GM12878 (cell line): ENCODE results near the gene NDUFA11. TPM values are rescaled to one million over a fixed set of nuclear protein-coding genes. Genes with fewer than 3 reads are reported as not detected.

ENCODE experiments used
- ATAC-seq: fragments of 200-7000 bp; cut with Tn5 transposase; 3 replicates; pipeline ENCODE4 v1.9.1; 2020; ENCODE audit warnings: mild to moderate bottlenecking, moderate library complexity
- BruUV-seq: library from RNA; stranded (reverse); fragments of 400-500 nt; replicated peaks from 2 replicates; lab custom pipeline; 2021; lab: Mats Ljungman, UMichigan
- CTCF ChIA-PET: fragments of 300-600 bp; sonication (Branson Sonifier 250); formaldehyde crosslinking; extraction: SDS; loops from one replicate; lab custom pipeline; 2021; ENCODE audit warnings: inconsistent platforms; lab: Yijun Ruan, JAX
- POLR2A ChIA-PET: fragments of 350-600 bp; formaldehyde crosslinking; extraction: SDS; loops from one replicate; lab custom pipeline; 2021; ENCODE audit warnings: inconsistent platforms; lab: Charles Lee
- RAD21 ChIA-PET: fragments of 300-600 bp; sonication (Branson Sonifier 250); formaldehyde crosslinking; loops from one replicate; lab custom pipeline; 2023; ENCODE audit warnings: antibody characterized with exemption; ENCODE audit not compliant: unreplicated experiment; lab: Charles Lee
- SMC1A ChIA-PET: fragments of 300-600 bp; sonication (Branson Sonifier 250); formaldehyde crosslinking; loops from one replicate; lab custom pipeline; 2023; ENCODE audit not compliant: unreplicated experiment, uncharacterized antibody; lab: Charles Lee
- DNase-seq: peaks from one replicate; pipeline ENCODE4 v3.0.0-alpha.2; 2011; ENCODE audit warnings: low read depth, low spot score
- FAIRE-seq: peaks from 3 replicates; lab custom pipeline; 2011; peaks lifted over from hg19 to GRCh38; lab: Jason Lieb, UNC
- H2AFZ ChIP-seq: 2 replicates; pipeline ENCODE4 v1.6.0; 2011; ENCODE audit warnings: low read depth, low read length, control low read depth; ENCODE audit not compliant: control insufficient read depth
- H3K27ac ChIP-seq: 2 replicates; pipeline ENCODE4 v1.5.1; 2011; ENCODE audit warnings: control low read depth; ENCODE audit not compliant: control insufficient read depth, insufficient read depth
- H3K27me3 ChIP-seq, 2 experiments: replicated peaks in 1 of 2; 2 replicates each; pipeline versions ENCODE4 v1.6.0 to v1.6.1; 2011; ENCODE audit warnings: low read length in 1 of 2; ENCODE audit not compliant: control insufficient read depth in 2 of 2, insufficient read depth in 2 of 2
- H3K36me3 ChIP-seq, 2 experiments: 2 replicates each; pipeline ENCODE4 v1.5.1; 2011; ENCODE audit warnings: low read length in 1 of 2; ENCODE audit not compliant: control insufficient read depth in 2 of 2, insufficient read depth in 2 of 2
- H3K4me1 ChIP-seq: 2 replicates; pipeline ENCODE4 v1.6.1; 2011; ENCODE audit warnings: mild to moderate bottlenecking, low read length, moderate library complexity, mixed read lengths; ENCODE audit not compliant: control insufficient read depth, insufficient read depth
- H3K4me2 ChIP-seq: 2 replicates; pipeline ENCODE4 v1.6.0; 2011; ENCODE audit warnings: control low read depth; ENCODE audit not compliant: control insufficient read depth, insufficient read depth
- H3K4me3 ChIP-seq: fragments of 200-600 bp; sonication (generic); 2 replicates; pipeline ENCODE4 v1.5.1; 2016
- H3K79me2 ChIP-seq: 2 replicates; pipeline ENCODE4 v1.6.0; 2011; ENCODE audit warnings: low read length; ENCODE audit not compliant: control insufficient read depth, insufficient read depth
- H3K9ac ChIP-seq: 2 replicates; pipeline ENCODE4 v1.8.0; 2011; ENCODE audit warnings: low read length, control low read depth, mixed read lengths; ENCODE audit not compliant: control insufficient read depth, insufficient read depth
- H3K9me3 ChIP-seq: replicated peaks from 3 replicates; pipeline ENCODE4 v1.5.1; 2011; ENCODE audit warnings: mild to moderate bottlenecking, low read length; ENCODE audit not compliant: control insufficient read depth, insufficient read depth
- H4K20me1 ChIP-seq: 2 replicates; pipeline ENCODE4 v1.6.0; 2011; ENCODE audit not compliant: control insufficient read depth, insufficient read depth
- BCL11A ChIP-seq: IDR thresholded peaks from 2 replicates; pipeline ENCODE4 v1.6.1; 2011; ENCODE audit warnings: low read depth, low read length
- BMI1 ChIP-seq: fragments of 450-650 bp; IDR thresholded peaks from 2 replicates; pipeline ENCODE4 v1.6.1; 2016; ENCODE audit warnings: mild to moderate bottlenecking, moderate library complexity, borderline replicate concordance
- CEBPB ChIP-seq, 2 experiments: fragments of 150-350 bp in 1 of 2; IDR thresholded peaks; 2 replicates each; pipeline ENCODE4 v1.6.1; 2012 to 2014; ENCODE audit warnings: low read depth in 2 of 2, low read length in 2 of 2, borderline replicate concordance in 1 of 2, inconsistent platforms in 1 of 2
- HDAC6 ChIP-seq: fragments of 200-600 bp; sonication (generic); IDR thresholded peaks from one replicate; pipeline ENCODE4 v1.8.0; 2017; ENCODE audit warnings: antibody characterized with exemption; ENCODE audit not compliant: unreplicated experiment
- MEF2A ChIP-seq: IDR thresholded peaks from 2 replicates; pipeline ENCODE4 v1.6.1; 2011; ENCODE audit warnings: low read depth, mild to moderate bottlenecking, low read length, moderate library complexity; ENCODE audit not compliant: insufficient read depth
- MYB ChIP-seq: fragments of 150-350 bp; IDR thresholded peaks from 2 replicates; pipeline ENCODE4 v1.6.1; 2014; ENCODE audit warnings: mild to moderate bottlenecking, low read depth, low read length, borderline replicate concordance
- NFIC ChIP-seq: IDR thresholded peaks from 2 replicates; pipeline ENCODE4 v1.6.1; 2012; ENCODE audit warnings: low read depth, mild to moderate bottlenecking, inconsistent platforms, low read length, moderate library complexity
- NFYB ChIP-seq: IDR thresholded peaks from 2 replicates; pipeline ENCODE4 v1.6.1; 2011; ENCODE audit warnings: low read depth, mild to moderate bottlenecking, low read length, improper control_type of control experiment, moderate library complexity; ENCODE audit not compliant: insufficient read depth
- RBBP5 ChIP-seq: fragments of 200-600 bp; sonication (generic); conservative IDR thresholded peaks from 2 replicates; pipeline ENCODE4 v1.6.1; 2016
- RCOR1 ChIP-seq: conservative IDR thresholded peaks from 2 replicates; pipeline ENCODE4 v1.6.1; 2012; ENCODE audit warnings: low read depth, low read length, improper control_type of control experiment
- RELA ChIP-seq: fragments of 450-650 bp; IDR thresholded peaks from 2 replicates; pipeline ENCODE4 v1.8.0; 2014; ENCODE audit warnings: borderline replicate concordance; ENCODE audit not compliant: partially characterized antibody
- SPI1 ChIP-seq: IDR thresholded peaks from 2 replicates; pipeline ENCODE4 v1.6.1; 2011; ENCODE audit warnings: low read depth, mild to moderate bottlenecking, low read length, moderate library complexity, borderline replicate concordance; ENCODE audit not compliant: insufficient read depth
- ZBED1 ChIP-seq: IDR thresholded peaks from 2 replicates; pipeline ENCODE4 v1.6.1; 2016; ENCODE audit warnings: borderline replicate concordance
- ZNF622 ChIP-seq: fragments of 450-650 bp; IDR thresholded peaks from 2 replicates; pipeline ENCODE4 v1.6.1; 2017; ENCODE audit warnings: mild to moderate bottlenecking, inconsistent platforms
- WGBS: methylation state at CpG from one replicate; pipeline ENCODE4 v1.1.6; 2016; ENCODE audit warnings: low lambda C conversion rate; ENCODE audit not compliant: insufficient replicate concordance, insufficient coverage; ENCODE audit errors: missing lambda C conversion rate; 5-methylcytosine and 5-hydroxymethylcytosine counted together
- in situ Hi-C: fragments of 300-500 bp; cut with MboI; formaldehyde crosslinking; loops from 9 replicates; pipeline ENCODE4 v1.14.3; 2018; ENCODE audit warnings: mixed read lengths
- intact Hi-C: fragments of 100-400 bp; cut with micrococcal nuclease; formaldehyde crosslinking; loops from one replicate; pipeline ENCODE4 v1.14.2; 2022; ENCODE audit not compliant: unreplicated experiment
- polyA plus RNA-seq, 11 experiments: library from polyadenylated mRNA; depleted of rRNA in 4 of 11; unstranded in 6 of 11; stranded (reverse) in 5 of 11; fragments of >200 nt; fragmentation: Nextera tagmentation in 4 of 11; fragmentation: Illumina TruSeq in 1 of 11; extraction: Ambion mirVana in 4 of 11; extraction: Trizol in 1 of 11; gene quantifications; 1 replicate in 1 of 11; 2 replicates in 10 of 11; pipeline versions ENCODE4 v1.2.1 to v1.2.3, GENCODE V29; 2011 to 2016; ENCODE audit warnings: inconsistent platforms in 2 of 11, missing spikeins in 2 of 11, low read depth in 1 of 11
- total RNA-seq, 4 experiments: library from RNA; depleted of rRNA in 3 of 4; stranded (reverse); fragments of >200 nt in 3 of 4; fragmentation: Illumina TruSeq in 1 of 4; extraction: Trizol in 1 of 4; gene quantifications; 2 replicates each; pipeline versions ENCODE4 v1.2.1 to v1.2.3, GENCODE V29; 2013 to 2021
- TF ChIP-seq, protein P1 (sequence below): fragments of 450-650 bp; IDR thresholded peaks from 2 replicates; pipeline ENCODE4 v1.6.1; 2017; ENCODE audit warnings: mild to moderate bottlenecking, moderate library complexity
- TF ChIP-seq, protein P2 (sequence below): fragments of 150-350 bp; IDR thresholded peaks from 2 replicates; pipeline ENCODE4 v1.6.1; 2016; ENCODE audit warnings: low read depth, low read length

NDUFA11 gene
- total and polyA plus RNA-seq, 10 of the 15 experiments (the other 5 are each of a cell fraction or from before 2014, with no cell fraction given) = 108 to 600 (median 289) TPM

- Histone ChIP-seq H2AFZ (no peak overlapping the region), H3K27me3 (no peaks in the 10 kb centered on the region), H3K9me3 (no peaks in the 10 kb centered on the region), H3K4me1 (peaks cover 8% of the 10 kb centered on the region), H3K27ac (no peak overlapping the region), H3K4me2 (no peak overlapping the region), H3K79me2 (no peaks in the 10 kb centered on the region), H3K4me3 (no peak overlapping the region), H4K20me1 (no peaks in the 10 kb centered on the region), H3K36me3 (peaks cover 18 to 39% of the 10 kb centered on the region in 2 experiments; a peak in 3 of 4 replicates), H3K9ac (no peak overlapping the region)
- ChIA-PET CTCF (no interaction called here), SMC1A (no interaction called here), RAD21 (no interaction called here), POLR2A (no interaction called here)
- in situ Hi-C loops = no loop called here
- TF ChIP-seq BCL11A (no peak), MYB (no peak), ZBED1 (no peak), HDAC6 (no peak), SPI1 (no peak), NFIC (no peak), NFYB (no peak), RBBP5 (no peak), CEBPB (IDR thresholded peaks at IDR 0.05; ENCODE audit: borderline replicate concordance in 1 of 2, low read depth in 2 of 2, low read length in 2 of 2) (no peak), ZNF622 (no peak), BMI1 (no peak), RELA (no peak), MEF2A (no peak), RCOR1 (no peak)
- TF ChIP-seq, protein P1, sequence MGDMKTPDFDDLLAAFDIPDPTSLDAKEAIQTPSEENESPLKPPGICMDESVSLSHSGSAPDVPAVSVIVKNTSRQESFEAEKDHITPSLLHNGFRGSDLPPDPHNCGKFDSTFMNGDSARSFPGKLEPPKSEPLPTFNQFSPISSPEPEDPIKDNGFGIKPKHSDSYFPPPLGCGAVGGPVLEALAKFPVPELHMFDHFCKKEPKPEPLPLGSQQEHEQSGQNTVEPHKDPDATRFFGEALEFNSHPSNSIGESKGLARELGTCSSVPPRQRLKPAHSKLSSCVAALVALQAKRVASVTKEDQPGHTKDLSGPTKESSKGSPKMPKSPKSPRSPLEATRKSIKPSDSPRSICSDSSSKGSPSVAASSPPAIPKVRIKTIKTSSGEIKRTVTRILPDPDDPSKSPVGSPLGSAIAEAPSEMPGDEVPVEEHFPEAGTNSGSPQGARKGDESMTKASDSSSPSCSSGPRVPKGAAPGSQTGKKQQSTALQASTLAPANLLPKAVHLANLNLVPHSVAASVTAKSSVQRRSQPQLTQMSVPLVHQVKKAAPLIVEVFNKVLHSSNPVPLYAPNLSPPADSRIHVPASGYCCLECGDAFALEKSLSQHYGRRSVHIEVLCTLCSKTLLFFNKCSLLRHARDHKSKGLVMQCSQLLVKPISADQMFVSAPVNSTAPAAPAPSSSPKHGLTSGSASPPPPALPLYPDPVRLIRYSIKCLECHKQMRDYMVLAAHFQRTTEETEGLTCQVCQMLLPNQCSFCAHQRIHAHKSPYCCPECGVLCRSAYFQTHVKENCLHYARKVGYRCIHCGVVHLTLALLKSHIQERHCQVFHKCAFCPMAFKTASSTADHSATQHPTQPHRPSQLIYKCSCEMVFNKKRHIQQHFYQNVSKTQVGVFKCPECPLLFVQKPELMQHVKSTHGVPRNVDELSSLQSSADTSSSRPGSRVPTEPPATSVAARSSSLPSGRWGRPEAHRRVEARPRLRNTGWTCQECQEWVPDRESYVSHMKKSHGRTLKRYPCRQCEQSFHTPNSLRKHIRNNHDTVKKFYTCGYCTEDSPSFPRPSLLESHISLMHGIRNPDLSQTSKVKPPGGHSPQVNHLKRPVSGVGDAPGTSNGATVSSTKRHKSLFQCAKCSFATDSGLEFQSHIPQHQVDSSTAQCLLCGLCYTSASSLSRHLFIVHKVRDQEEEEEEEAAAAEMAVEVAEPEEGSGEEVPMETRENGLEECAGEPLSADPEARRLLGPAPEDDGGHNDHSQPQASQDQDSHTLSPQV = no peak
- TF ChIP-seq, protein P2, sequence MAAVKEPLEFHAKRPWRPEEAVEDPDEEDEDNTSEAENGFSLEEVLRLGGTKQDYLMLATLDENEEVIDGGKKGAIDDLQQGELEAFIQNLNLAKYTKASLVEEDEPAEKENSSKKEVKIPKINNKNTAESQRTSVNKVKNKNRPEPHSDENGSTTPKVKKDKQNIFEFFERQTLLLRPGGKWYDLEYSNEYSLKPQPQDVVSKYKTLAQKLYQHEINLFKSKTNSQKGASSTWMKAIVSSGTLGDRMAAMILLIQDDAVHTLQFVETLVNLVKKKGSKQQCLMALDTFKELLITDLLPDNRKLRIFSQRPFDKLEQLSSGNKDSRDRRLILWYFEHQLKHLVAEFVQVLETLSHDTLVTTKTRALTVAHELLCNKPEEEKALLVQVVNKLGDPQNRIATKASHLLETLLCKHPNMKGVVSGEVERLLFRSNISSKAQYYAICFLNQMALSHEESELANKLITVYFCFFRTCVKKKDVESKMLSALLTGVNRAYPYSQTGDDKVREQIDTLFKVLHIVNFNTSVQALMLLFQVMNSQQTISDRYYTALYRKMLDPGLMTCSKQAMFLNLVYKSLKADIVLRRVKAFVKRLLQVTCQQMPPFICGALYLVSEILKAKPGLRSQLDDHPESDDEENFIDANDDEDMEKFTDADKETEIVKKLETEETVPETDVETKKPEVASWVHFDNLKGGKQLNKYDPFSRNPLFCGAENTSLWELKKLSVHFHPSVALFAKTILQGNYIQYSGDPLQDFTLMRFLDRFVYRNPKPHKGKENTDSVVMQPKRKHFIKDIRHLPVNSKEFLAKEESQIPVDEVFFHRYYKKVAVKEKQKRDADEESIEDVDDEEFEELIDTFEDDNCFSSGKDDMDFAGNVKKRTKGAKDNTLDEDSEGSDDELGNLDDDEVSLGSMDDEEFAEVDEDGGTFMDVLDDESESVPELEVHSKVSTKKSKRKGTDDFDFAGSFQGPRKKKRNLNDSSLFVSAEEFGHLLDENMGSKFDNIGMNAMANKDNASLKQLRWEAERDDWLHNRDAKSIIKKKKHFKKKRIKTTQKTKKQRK = no peak
- intact Hi-C loops = no loop called here
- no peak for DNase-seq
- no TSS peak for BruUV-seq
- no peak for ATAC-seq
- no peak for FAIRE-seq
- 99% methylated on average over 21 of the region's 21 CpGs for WGBS
Measured at GRCh38 chr19:5932609-5933262, 29.1 kb upstream of the NDUFA11 start.
